HG02885 (cell line): ENCODE measurements around the gene ERBIN.
"Not testable (repeated sequence)": the region's sequence is repeated elsewhere in the genome, so short reads cannot be mapped to it uniquely, and the experiment has no call there.

Experiments
- ATAC-seq: cut with Tn5 transposase; IDR thresholded peaks from one replicate; pipeline ENCODE4 v1.9.1; 2021; ENCODE audit warnings: mild to moderate bottlenecking; ENCODE audit not compliant: unreplicated experiment, poor library complexity

ERBIN gene

GRCh38 chr5:65999061-65999723, 72.8 kb downstream of the ERBIN start:
- no peak for ATAC-seq

GRCh38 chr5:66001952-66002351, 75.6 kb downstream of the ERBIN start:
- no peak for ATAC-seq

DNA sequence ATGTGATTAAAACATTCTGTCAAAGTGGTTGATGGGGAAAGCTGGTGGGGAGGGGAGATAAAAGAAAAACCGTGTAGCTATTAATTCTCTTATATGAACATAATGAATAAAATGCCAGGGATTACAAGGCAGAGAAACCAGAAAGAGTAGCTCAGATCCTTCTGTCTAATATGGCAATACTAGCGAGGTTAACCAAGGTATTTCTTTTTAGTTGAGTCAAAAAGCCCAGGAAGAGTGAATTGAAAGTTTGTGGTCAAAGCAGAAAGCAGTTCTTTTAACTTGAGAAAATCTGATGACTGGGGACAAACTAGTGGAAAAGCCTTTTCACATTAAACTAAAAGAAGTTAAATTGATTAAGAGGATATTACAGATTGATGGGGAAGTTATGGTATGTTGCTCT, 76.0 kb downstream of the ERBIN start:
- ATAC-seq, result no peak

GRCh38 chr5:66004216-66004615, 77.8 kb downstream of the ERBIN start:
- ATAC-seq, result no peak

- no peak for ATAC-seq
Observed at GRCh38 chr5:66009277-66009676, 82.9 kb downstream of the ERBIN start.

DNA sequence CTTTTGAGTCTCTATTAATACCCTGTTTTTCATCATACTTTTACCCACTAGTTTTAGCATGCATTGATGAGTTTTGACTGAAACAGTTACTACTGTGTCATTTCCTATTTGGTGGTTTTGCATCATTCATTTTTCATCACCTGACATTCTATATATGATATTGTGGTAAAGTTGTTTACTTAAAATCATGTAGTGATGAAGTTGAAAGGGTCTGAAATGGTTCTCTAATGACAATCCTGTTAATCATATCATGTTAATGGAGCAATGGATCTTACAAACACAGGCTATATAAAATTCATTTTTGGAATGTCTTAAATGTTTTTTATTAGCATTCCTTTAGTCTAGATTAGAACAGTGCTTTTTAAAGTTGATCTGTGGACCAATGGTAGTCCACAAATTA, 84.1 kb downstream of the ERBIN start:
- ATAC-seq, result peak; percentile 41

DNA sequence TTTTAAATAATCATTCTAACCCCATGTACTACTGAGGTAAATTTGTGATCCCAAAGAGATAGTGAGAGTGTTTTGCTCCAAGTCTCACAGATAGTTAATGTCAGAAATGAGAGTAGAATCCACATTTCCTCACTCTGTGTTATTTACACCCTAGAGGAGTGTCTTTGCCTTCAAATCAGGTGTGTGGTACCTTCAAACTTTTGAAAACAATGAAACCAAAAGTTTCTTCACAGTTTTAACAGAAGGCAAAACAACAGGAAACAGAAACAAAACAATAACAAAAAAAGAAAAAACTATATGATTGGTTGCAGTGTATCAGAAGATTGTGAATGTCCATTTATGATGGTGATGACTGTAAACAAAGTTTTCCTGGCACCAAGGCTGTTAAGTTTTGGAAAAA, 85.9 kb downstream of the ERBIN start:
- peak; percentile 45 for ATAC-seq

GRCh38 chr5:66013397-66013796, 87.0 kb downstream of the ERBIN start:
- no peak for ATAC-seq

- ATAC-seq, result no peak
Observed at GRCh38 chr5:66013906-66014305, 87.5 kb downstream of the ERBIN start.

DNA sequence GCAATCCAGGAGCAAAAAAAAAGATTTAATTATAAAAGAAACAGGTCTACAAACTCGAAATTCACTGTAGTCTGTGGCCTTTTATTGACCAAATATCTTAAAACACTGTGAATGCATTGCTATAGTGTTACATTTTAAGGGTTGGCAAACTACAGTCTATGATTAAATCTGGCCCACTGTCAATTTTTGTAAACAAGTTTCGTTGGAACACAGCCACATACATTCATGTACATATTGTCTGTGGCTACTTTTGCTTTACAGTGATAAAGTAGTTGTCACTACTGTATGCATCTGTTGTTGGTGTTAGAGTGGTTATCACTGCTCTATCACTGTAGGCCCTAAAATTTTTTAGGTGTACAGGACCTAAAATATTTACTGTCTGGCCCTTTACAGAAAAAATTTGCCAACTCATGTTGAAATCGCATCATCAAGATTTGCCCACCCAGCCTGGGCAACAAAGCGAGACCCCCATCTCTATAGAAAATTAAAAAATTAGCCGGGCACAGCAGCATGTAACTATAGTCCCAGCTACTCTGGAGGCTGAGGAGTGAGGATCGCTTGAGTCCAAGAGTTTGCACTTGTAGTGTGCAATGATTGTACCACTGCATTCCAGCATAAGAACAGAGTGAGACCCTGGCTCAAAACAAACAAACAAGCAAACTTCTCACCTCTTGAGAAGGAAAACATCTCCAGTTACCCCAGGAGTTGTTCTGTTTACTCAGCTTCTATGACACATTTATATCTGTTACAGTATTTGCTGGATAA, 89.0 kb downstream of the ERBIN start:
- ATAC-seq, result no peak

DNA sequence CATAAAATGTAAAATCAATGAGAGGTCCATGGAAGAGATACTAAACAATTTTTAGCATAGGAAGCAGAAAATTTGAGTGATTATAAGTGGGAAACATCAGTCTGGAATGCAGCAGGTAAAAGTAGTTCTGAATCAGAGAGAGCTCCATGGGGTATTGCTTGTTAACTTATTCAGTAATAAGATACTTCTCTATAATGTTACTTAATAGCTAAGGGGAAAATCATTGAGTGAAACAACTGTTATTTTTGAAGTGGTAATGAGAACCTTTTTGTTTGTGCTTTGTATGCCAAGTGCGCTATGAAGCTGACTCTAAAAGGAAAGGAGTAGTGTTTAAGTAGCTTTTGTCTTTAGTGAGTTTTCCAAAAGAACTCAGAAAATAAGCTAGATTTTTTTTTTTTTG, 95.2 kb downstream of the ERBIN start:
- ATAC-seq, result no peak

- no peak for ATAC-seq
Observed at GRCh38 chr5:66039296-66039695, 112.9 kb downstream of the ERBIN start.

- no peak for ATAC-seq
Observed at GRCh38 chr5:66039701-66040100, 113.3 kb downstream of the ERBIN start.

GRCh38 chr5:66041627-66042026, 115.3 kb downstream of the ERBIN start:
- ATAC-seq, result no peak

GRCh38 chr5:66057239-66057638, 130.9 kb downstream of the ERBIN start:
- ATAC-seq, result no peak

GRCh38 chr5:66061320-66061719, 134.9 kb downstream of the ERBIN start:
- not testable (repeated sequence) for ATAC-seq

- ATAC-seq, result not testable (repeated sequence)
Observed at GRCh38 chr5:66063061-66063460, 136.7 kb downstream of the ERBIN start.

DNA sequence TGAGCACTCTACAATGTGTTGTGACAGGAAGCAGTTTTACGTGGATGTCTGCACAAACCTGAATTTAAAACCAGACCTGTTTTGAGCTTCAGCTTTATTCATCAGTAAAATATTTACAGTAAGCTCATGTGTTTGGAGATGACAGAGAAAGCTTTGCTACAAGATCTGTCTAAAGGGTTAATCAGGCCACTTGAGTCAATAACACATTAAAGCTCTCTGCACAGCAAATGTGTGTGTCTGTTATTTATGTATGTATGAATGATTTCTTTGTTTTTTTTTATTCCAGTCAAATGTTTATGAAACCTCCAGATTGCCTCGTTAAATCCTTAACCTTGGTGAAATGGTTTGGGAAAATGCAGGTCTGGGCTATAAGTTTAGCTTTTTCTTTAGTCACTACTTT, 140.5 kb downstream of the ERBIN start:
- ATAC-seq, result no peak

- ATAC-seq, result no peak
Observed at GRCh38 chr5:66072031-66072430, 145.7 kb downstream of the ERBIN start.

DNA sequence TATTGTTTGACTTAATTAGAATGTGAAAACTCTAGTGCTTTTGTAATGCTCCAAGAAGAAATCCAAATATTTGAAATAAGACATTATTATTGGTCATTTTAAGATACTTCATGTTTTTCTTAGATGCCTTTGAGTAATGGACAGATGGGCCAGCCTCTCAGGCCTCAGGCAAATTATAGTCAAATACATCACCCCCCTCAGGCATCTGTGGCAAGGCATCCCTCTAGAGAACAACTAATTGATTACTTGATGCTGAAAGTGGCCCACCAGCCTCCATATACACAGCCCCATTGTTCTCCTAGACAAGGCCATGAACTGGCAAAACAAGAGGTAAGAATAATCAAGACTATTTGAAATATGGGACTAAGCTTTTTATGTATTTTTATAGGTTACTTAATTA, 148.5 kb downstream of the ERBIN start:
- ATAC-seq, result no peak

GRCh38 chr5:66080664-66081063, 154.3 kb downstream of the ERBIN start:
- no peak for ATAC-seq

GRCh38 chr5:66089384-66089783, 163.0 kb downstream of the ERBIN start:
- ATAC-seq, result no peak
